ENCODE data around the gene FOXD4L6. TPM values are rescaled to one million over a fixed set of nuclear protein-coding genes. Genes with fewer than 3 reads are reported as not detected.
"Not testable (repeated sequence)": the region's sequence is repeated elsewhere in the genome, so short reads cannot be mapped to it uniquely, and the experiment has no call there.

Gene FOXD4L6
- total and polyA plus RNA-seq, 10 of the 15 experiments (the other 5 are each of a cell fraction or from before 2014, with no cell fraction given): 0.04 TPM; not detected in 9

- POLR2A ChIA-PET; CTCF ChIA-PET; H3K4me1 ChIP-seq (ENCODE audit: control insufficient read depth, insufficient read depth, low read length); RAD21 ChIA-PET (ENCODE audit: unreplicated experiment); H3K27ac ChIP-seq (ENCODE audit: control insufficient read depth, insufficient read depth); H3K27me3 ChIP-seq (replicated peaks in 1 of 2; ENCODE audit: control insufficient read depth in 2 of 2, insufficient read depth in 2 of 2, low read length in 1 of 2); H4K20me1 ChIP-seq (ENCODE audit: control insufficient read depth, insufficient read depth); intact Hi-C loops (cut with micrococcal nuclease; ENCODE audit: unreplicated experiment); H3K4me3 ChIP-seq; H3K4me2 ChIP-seq (ENCODE audit: control insufficient read depth, insufficient read depth); SMC1A ChIA-PET (ENCODE audit: uncharacterized antibody, unreplicated experiment); H3K36me3 ChIP-seq (ENCODE audit: control insufficient read depth in 2 of 2, insufficient read depth in 2 of 2, low read length in 1 of 2); DNase-seq (ENCODE audit: low read depth, low spot score); ATAC-seq; H3K9me3 ChIP-seq (replicated peaks; ENCODE audit: control insufficient read depth, insufficient read depth, low read length); H2AFZ ChIP-seq (ENCODE audit: control insufficient read depth, low read depth, low read length); in situ Hi-C loops (cut with MboI); BruUV-seq (replicated peaks); FAIRE-seq; H3K9ac ChIP-seq (ENCODE audit: control insufficient read depth, insufficient read depth, low read length); H3K79me2 ChIP-seq (ENCODE audit: control insufficient read depth, insufficient read depth, low read length): not testable (repeated sequence)
- 64% methylated on average over 3 of the region's 9 CpGs for WGBS (ENCODE audit: insufficient coverage, insufficient replicate concordance, low lambda C conversion rate, missing lambda C conversion rate)
These were observed 34.3 kb downstream of the FOXD4L6 start for GRCh38 chr9:41094010-41094773.

- POLR2A ChIA-PET; DNase-seq (ENCODE audit: low read depth, low spot score); BruUV-seq (replicated peaks); RAD21 ChIA-PET (ENCODE audit: unreplicated experiment); H3K4me2 ChIP-seq (ENCODE audit: control insufficient read depth, insufficient read depth); ATAC-seq; H3K27me3 ChIP-seq (replicated peaks in 1 of 2; ENCODE audit: control insufficient read depth in 2 of 2, insufficient read depth in 2 of 2, low read length in 1 of 2); intact Hi-C loops (cut with micrococcal nuclease; ENCODE audit: unreplicated experiment); in situ Hi-C loops (cut with MboI); H3K4me3 ChIP-seq; FAIRE-seq; H3K79me2 ChIP-seq (ENCODE audit: control insufficient read depth, insufficient read depth, low read length); SMC1A ChIA-PET (ENCODE audit: uncharacterized antibody, unreplicated experiment); H3K9ac ChIP-seq (ENCODE audit: control insufficient read depth, insufficient read depth, low read length); CTCF ChIA-PET; H3K36me3 ChIP-seq (ENCODE audit: control insufficient read depth in 2 of 2, insufficient read depth in 2 of 2, low read length in 1 of 2); H3K9me3 ChIP-seq (replicated peaks; ENCODE audit: control insufficient read depth, insufficient read depth, low read length); H2AFZ ChIP-seq (ENCODE audit: control insufficient read depth, low read depth, low read length); H3K4me1 ChIP-seq (ENCODE audit: control insufficient read depth, insufficient read depth, low read length); H4K20me1 ChIP-seq (ENCODE audit: control insufficient read depth, insufficient read depth); H3K27ac ChIP-seq (ENCODE audit: control insufficient read depth, insufficient read depth): not testable (repeated sequence)
These were observed 37.6 kb downstream of the FOXD4L6 start for GRCh38 chr9:41090922-41091321.

- H3K79me2 ChIP-seq (ENCODE audit: control insufficient read depth, insufficient read depth, low read length); intact Hi-C loops (cut with micrococcal nuclease; ENCODE audit: unreplicated experiment); DNase-seq (ENCODE audit: low read depth, low spot score); FAIRE-seq; ATAC-seq; H3K36me3 ChIP-seq (ENCODE audit: control insufficient read depth in 2 of 2, insufficient read depth in 2 of 2, low read length in 1 of 2); BruUV-seq (replicated peaks); H2AFZ ChIP-seq (ENCODE audit: control insufficient read depth, low read depth, low read length); H3K9ac ChIP-seq (ENCODE audit: control insufficient read depth, insufficient read depth, low read length); H3K27me3 ChIP-seq (replicated peaks in 1 of 2; ENCODE audit: control insufficient read depth in 2 of 2, insufficient read depth in 2 of 2, low read length in 1 of 2); in situ Hi-C loops (cut with MboI); SMC1A ChIA-PET (ENCODE audit: uncharacterized antibody, unreplicated experiment); H4K20me1 ChIP-seq (ENCODE audit: control insufficient read depth, insufficient read depth); RAD21 ChIA-PET (ENCODE audit: unreplicated experiment); CTCF ChIA-PET; H3K4me3 ChIP-seq; H3K4me2 ChIP-seq (ENCODE audit: control insufficient read depth, insufficient read depth); POLR2A ChIA-PET; H3K27ac ChIP-seq (ENCODE audit: control insufficient read depth, insufficient read depth); H3K4me1 ChIP-seq (ENCODE audit: control insufficient read depth, insufficient read depth, low read length); H3K9me3 ChIP-seq (replicated peaks; ENCODE audit: control insufficient read depth, insufficient read depth, low read length): not testable (repeated sequence)
- WGBS (ENCODE audit: insufficient coverage, insufficient replicate concordance, low lambda C conversion rate, missing lambda C conversion rate): 4% methylated on average over 1 of the region's 1 CpG
These were observed 38.1 kb downstream of the FOXD4L6 start for GRCh38 chr9:41090386-41090785.
